ENCODE results near the gene DIP2B.

The DIP2B gene

DNA sequence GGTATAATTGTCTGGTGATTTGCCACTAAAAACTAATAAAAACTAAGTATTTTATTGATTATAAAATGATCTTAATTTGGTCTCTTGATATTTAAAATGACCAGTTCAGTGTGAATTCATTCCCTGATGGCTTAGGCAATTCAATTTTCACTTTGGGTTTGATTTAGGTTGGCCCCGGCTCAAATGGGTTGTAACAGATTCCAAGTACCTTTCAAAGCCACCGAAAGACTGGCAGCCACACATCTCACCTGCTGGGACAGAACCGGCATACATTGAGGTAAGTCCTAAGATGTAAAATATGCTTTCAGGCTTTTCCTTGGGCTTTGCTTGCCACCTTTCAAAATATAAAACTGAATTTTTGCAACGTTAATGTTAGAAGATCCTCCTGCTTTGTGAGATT lies 181.6 kb downstream of the DIP2B start:
- DNase-seq: no peak

DNA sequence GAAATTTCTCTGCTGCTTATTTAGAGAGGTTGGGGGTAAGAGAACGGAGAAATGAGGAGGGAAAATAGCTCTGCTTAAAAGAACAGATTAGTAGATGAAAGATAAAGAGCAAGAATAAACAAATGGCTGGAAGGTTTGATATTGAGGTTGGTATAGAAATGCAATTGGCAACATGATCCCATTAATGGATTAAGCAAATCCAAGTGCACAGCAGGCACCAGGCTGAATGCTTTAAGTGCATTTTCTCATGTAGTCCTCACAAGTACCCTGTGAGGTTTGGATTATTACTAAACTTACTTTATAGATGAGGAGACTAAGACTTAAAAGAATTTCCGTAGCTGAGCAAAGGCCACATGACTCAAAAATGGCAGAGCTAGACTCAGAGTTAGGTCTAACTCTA lies 182.2 kb downstream of the DIP2B start:
- no peak for DNase-seq

DNA sequence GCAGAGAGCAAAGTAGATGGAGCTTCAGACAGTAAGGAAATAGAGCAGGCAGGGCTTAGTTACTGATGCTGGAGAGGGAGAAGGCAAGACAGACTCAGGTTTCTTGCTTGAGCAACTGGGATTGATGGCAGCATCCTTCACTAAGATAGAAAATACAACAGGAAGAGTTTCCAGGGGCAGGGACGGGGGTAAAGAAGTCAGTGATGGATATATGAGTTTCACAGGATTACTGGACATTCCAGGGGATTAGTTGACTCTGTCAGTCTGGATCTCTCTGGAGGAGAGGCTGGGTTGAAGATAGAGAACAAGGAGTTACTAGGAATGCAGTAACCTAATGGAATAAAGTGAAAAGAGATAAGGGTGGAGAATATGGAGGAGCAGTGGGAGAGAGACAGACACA lies 184.7 kb downstream of the DIP2B start:
- no peak for DNase-seq

DNA sequence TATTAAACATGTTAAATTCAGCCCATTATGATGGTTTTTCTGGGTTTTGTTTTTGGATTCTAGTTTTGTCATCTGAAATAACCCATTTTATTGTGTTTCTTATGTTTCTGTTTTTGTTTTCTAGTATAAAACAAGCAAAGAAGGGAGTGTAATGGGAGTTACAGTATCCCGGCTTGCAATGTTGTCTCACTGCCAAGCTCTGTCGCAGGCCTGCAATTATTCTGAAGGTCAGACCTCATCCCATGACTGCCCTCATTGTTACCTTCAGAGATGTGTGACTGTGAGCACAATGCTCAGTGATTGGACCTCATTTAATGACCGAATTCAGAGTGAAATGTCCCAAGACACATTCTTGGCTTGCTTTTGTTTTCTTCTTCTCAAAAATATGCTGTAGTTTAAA lies 186.1 kb downstream of the DIP2B start:
- DNase-seq: peak; percentile 56

DNA sequence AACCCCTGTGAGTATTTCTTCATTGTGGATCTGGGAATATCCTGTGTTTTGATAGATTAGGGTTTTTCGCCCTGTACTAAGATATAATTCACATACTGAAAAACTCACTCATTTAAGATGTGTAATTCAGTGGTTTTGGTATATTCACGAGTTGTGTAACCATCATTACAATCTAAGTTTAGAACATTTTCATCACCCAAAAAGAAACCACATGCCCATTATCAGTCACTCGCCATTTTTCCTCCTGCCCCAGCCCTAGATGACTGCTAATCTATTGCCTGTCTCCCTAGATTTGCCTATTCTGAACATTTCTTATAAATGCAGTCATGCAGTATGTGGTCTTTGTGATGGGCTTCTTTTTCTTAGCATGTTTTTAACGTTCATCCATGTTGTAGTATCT lies 191.2 kb downstream of the DIP2B start:
- no peak for DNase-seq

DNA sequence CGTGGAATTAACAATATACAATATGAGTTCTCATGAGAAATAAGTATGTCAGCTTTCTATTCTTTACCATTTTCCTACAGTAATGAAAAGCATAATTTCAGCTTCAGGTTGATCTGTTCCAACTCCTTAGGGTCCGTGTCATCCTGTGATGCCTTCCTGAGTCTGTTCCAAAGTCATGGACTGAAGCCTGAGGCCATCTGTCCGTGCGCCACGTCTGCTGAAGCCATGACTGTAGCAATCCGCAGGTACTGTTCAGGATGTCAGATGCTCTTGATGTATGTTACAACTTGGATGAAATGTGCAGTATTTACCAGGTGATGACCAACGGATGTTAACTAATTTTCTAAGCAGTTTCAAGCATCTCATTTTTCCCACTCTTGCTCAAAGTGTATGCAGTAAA lies 192.1 kb downstream of the DIP2B start:
- DNase-seq: no peak

DNA sequence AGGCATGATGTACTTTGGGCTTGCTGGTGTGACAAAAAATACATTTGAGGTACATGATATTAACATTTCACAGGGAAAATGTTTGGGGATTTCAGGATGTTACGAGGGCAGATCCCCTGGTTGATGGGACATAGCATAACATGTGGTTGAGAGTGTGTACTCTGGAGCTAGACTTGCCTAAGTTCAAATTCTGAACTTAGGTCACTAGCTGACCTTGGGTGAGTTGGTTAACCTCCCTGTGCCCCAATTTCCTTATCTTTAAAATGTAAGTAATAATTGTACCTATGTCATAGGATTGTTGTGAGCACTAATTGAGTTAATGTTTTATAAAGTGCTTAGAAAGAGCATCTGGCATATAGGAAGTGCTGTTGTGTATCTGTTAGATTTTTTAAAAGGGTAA lies 194.4 kb downstream of the DIP2B start:
- DNase-seq: no peak

DNA sequence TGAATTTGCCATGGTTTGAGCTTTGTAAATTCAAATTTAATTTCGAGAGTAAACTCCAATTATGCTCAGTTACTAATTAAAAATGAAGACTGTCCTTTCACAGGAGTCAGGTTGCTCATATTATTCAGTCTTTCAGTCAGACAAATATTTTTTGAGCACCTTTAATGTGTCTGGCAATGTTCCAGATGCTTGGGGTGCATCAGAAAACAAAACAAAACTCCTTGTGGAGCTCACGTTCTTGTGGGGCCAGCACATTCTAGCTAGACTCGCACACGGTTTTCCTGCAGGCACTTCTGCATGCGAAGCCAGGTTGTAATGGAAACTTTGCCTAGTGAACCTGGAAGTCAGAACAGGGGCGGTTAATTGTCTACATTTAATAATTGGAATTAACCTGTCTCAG lies 195.2 kb downstream of the DIP2B start:
- no peak for DNase-seq

DNA sequence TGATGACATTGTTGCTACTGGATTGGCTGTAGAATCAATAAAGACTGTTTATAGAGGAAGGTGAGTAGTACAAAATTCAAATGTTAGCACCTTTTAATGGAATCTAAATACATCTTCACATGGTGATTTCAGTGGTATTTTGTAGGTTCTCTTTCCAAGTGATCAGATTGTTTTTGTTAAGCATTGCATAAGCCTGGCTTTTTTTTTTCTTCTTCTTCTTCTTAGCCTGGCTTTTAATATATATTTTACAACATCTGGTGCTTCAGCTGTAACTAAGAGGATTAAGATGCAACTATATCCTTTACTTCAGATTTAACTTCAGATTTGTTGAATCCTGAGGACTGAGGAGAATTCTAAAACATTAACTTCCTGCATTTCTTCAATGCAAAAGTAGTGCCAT lies 201.8 kb downstream of the DIP2B start:
- no peak for DNase-seq

DNA sequence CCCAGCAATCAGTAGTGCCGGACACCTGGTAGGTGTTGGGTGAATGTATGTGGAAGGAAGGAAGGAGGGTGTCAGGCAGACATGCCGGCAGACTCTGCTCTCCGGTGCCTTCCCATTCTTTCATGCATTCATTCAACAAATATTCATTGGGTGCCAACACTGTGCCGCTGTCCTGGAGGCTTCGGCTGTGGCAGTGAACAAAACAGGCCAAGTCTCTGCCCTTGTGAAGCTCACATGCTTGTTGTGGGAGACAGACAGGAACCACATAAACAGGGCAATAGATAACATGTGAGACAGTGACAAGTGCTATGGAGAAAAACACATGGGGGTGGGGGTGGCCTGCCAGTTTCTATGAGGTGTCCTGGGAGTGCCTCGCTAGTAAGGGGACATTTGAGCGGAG lies 202.6 kb downstream of the DIP2B start:
- DNase-seq: no peak

DNA sequence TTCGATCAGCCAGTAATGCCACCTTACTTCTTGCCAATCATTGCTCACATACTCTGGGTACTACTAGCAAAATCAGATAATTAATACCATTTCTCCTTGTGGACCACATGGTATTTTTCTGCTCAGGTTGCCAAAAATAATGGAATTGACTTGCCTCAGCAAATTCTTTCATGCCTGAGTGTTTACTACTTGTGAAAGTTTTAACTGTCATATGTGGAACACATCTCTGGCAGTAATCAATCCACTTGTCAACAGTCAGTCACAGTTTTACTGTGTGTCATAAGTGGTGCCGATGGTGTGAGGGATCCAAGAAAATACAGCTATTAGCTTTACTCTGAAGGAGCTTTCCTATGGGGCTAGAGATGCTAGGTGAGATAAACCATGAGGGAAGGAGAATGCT lies 203.8 kb downstream of the DIP2B start:
- no peak for DNase-seq

DNA sequence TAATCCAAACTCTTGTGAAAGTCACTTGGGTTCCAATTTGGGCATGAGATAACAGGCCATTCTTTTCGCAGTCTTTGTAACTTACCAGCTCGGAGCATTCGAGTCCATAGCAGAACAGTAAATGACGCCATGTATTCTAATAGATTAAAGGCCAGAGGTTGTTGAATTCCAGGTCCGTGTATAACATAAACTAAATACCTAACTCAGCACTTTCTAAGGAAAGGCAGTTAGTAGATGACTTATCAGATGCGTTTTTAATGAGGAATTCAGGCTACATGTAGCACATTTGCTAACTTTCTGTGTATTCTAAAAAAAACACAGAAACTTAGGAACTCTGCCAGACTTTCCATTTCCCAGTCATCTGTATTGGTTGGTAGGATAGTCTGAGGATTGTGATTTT lies 206.3 kb downstream of the DIP2B start:
- no peak for DNase-seq

DNA sequence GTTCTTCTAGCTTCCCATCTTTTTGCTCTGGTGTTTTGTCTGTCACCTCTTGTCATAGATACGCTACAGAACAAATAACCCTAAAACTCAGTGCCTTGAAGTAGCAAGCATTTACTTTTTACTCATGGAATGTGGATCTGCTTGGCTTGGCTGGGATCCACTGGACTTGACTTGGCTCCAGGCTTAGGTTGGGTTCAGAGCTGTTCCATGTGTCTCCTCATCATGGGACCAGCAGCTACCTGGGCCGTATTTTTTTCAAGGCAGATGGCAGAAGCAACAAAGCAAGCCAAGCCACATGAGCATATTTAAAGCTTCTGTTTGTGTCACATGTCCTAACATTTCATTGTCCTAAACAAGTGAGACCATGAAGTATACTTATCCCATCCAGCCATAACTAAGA lies 210.4 kb downstream of the DIP2B start:
- DNase-seq: no peak

DNA sequence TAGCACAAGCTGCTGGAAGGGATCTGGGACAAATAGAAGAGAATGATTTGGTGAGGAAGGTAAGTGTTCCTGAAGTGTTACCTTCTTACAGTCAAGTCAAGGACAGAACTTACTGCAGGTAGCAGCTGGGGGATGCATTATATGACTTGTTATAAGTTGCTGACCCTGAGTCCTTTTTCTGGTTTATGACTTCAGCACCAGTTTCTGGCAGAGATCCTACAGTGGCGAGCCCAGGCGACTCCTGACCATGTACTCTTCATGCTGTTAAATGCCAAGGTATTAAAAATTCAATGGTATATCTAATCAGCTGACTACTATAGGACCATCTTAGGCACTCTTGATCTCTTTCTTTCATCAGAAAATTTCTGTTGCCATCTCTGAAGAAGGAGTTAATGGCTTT lies 214.0 kb downstream of the DIP2B start:
- DNase-seq: no peak

DNA sequence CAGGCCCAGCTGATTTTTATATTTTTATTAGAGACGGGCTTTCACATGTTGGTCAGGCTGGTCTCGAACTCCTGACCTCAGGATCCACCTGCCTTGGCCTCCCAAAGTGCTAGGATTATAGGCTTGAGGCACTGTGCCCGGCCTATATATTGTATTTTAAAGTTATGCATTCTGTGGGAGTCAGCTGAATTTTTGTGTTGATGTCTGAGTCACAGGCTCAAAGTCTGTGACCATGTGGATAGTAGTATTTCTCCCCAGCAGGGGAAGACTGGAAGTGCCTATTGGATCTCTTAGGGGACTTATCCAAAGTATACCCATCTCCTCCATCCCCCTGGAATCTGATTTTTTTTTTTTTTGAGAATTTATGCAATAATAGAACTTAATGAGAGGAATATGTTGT lies 215.3 kb downstream of the DIP2B start:
- no peak for DNase-seq

DNA sequence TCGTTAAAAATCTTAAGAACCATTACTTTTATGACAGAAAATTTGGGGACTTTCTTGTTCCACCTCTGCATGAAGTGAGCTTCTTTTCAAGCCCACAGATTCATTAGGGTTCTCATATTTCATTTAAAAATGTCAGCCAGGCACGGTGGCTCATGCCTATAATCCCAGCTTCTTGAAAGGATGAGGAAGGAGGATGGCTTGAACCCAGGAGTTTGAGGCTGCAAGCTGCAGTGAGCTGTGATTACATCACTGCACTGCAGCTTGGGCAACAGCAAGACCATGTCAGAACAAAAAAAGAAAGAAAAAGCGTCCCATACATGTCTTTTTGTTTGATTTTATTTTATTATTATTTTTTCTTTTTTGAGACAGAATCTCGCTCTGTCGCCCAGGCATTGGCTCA lies 215.7 kb downstream of the DIP2B start:
- no peak for DNase-seq

DNA sequence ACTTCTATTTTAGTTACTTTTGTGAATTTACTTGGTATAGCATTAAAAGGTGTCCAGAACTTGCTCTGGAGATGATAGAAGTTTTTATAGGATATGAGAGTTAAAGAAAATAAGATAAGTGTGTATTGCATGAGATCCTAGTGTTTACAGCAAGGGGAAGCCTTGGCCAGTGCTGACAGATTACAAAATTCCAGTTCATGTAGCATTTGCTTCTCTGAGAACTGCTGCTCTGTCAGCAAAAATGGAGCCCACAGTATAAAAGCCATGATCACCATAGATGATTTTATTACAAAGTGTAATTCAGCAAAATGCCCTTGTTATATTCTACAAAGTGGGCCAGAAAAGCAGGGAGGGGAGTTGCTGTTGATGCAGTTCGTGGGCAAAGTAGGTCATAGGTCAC lies 219.1 kb downstream of the DIP2B start:
- DNase-seq: no peak

DNA sequence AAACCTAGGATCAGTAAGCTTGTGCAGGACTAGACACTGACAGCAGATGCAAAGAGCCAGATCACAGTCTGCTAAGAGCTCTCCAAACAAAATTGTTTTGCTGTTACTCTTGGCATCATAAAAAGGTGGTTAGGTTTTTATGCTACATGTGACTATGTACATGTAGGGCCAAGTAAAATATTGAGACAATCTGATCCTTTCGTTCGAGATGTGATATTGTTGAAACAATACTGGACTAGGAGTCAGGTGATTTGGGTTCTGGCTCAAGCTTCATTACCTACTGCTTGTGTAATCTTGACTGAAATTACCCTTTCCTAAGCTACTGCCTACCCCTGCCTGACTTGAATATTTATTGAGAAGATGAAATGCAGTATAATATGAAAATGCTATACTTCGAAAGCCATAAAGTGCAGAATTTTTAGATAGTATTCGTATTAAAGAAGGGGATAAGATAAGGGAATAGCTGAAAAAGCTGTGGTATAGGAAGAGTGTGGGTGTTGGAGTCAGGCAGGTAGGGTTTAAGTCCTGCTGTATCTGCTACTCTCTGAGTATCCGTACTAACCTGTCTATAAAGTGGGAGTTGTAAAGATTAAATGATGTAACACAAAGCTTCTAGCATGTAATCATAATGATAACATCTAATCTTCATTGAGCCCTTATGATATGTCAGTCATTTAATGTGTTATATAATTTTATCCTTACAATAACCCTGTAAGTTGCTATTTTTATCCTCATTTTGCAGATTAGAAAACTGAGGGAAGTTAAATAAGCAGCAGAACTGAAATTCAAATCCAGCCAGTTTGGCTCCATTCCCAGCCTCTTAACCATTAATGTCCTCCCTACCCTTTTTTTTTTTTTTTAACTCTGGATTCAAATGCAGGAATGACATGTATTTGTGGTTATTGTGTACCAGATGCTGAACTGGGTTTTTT lies 220.5 kb downstream of the DIP2B start:
- DNase-seq: no peak

DNA sequence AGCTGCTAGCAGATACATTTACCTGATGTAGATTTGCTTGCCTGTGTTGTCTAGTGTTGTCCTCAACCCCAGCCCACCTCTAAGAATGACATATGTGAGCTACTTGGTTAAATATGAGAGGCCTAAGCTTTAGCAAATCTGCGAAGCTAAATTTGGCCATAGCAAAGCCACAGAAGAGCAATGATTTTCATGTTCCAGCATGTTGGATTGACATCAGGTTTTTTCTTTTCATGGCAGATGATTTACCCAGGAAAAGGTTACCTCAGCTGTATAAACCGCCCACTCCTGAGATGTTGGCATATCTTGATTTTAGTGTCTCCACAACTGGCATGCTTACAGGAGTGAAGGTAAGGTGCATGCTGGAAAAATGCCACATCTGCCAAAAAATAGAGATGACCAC lies 222.7 kb downstream of the DIP2B start:
- no peak for DNase-seq

DNA sequence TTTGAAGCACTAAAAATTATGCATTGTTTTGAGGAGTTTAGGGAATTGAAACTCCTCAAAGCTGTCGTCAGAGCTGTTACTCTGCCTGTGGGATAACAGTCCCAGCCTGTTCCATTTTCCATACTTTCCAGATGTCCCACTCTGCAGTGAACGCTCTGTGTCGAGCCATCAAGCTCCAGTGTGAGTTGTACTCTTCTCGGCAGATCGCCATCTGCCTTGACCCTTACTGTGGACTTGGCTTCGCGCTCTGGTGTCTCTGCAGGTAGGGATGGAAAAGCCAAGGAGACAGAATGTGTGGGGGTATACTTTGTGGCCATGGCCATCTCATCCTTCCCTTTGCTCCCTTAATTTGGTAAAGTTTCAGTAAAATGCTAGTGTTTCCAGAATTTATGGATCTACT lies 223.6 kb downstream of the DIP2B start:
- DNase-seq: no peak

DNA sequence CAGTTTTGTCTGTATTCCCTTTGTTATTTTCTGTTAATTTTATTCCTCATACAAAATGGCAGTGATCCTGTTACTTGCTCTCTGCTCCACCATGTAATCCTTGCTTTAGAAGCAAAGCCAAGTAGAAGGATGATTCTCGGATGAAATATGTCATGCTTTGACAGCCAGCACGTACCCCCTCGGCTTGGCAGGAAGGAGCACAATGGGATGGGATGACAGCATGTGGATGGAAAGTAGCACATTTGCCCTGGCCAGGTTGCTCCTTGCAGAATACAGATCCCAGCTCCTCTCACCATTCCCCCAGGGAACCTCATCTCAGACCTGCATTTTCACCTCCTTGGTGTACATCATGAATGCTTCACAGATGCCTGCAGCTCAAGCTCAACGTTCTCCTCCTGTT lies 224.1 kb downstream of the DIP2B start:
- no peak for DNase-seq

DNA sequence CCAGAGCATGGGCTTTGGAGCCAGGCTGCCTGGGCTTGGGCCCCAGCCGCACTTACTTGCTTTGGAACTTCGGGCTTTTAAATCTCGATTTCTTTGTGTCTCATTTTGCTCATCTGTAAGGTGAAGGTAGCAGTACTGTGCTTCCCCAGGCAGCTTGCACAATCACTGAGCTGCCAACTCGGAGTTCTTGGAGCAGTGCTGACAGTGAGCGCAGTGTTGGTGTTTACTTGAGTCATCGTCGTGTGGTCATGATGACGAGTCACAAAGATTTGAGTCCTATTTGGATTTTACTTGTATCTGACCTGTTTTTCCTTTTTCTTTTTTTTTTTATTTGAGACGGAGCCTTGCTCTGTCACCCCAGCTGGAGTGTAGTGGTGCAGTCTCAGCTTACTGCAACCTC lies 227.8 kb downstream of the DIP2B start:
- DNase-seq: no peak

DNA sequence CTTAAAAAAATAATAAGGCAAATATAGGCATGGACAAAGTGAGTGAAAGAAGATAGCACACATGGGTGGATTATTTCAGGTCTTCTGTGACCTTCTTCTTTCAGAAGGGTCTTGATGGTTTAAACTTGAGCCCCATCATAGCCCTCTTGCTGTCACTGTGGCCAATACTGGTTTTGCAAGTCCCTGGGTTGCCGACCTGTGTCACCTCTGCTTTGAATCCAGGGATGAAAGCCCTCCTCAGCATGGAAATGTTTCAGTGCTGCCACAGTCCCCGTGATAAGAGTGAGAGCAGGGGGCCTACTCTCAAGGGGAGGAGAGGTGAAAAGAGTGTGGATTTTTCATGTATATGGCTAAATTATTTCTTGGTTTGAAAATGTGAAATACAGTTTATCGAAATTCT lies 228.9 kb downstream of the DIP2B start:
- DNase-seq: no peak

DNA sequence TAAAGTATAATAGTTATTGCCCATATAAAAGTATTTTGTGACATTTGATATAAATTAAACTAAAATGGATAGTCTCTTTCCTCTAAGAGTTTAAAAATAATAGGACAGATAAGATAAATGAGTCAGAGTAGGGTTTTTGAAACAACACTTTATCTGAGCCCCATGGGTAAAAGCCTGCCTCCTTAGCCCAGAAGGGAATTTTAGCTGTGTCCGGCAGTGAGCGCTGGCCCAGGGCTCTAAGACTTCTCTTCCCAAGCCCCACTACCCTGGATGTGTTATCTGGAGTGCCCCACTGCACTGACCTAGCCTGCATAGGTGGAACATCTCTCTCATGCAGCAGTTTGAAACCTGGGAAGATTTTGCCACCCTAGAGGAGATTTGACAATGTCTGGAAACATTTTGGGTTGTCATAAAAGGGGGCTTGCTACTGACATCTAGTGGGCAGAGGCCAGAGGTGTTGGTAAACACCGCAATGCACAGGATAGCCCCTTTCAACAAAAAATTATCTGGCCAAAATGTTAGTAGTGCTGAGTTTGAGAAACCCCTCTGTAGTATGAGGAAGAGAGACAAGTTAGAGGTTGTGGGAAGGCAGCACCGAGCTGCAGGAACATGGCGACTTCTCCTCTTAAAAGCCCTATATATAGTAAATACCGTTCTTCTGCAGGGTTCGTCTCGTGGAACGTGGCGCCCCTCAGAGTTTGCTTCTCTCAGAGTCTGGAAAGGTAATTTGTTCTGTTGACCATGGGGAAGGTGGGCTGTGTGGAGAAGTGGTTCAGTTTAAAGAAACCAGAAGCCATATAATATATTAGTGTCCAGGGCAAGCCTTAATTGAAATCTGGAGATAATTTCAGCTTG lies 229.9 kb downstream of the DIP2B start:
- DNase-seq: peak; percentile 41

Data from right hindlimb (tissue), 1 donor.